Hepatocyte (in vitro differentiated cells): ENCODE results near the gene NUP85. TPM values are rescaled to one million over a fixed set of nuclear protein-coding genes. Genes with fewer than 3 reads are reported as not detected.

ENCODE experiments used
- DNase-seq: peaks from one replicate; pipeline ENCODE4 v3.0.0-alpha.2; 2016; ENCODE audit warnings: low spot score
- H2AFZ ChIP-seq: fragments of 200-600 bp; sonication (generic); 2 replicates; pipeline ENCODE4 v1.6.0; 2016; ENCODE audit warnings: antibody characterized with exemption, mild to moderate bottlenecking
- H3K27ac ChIP-seq: fragments of 200-600 bp; sonication (generic); 2 replicates; pipeline ENCODE4 v1.5.1; 2016; ENCODE audit warnings: mild to moderate bottlenecking
- H3K27me3 ChIP-seq: fragments of 200-600 bp; sonication (generic); 2 replicates; pipeline ENCODE4 v1.6.1; 2016
- H3K36me3 ChIP-seq: fragments of 200-600 bp; sonication (generic); replicated peaks from 2 replicates; pipeline ENCODE4 v1.5.1; 2016; ENCODE audit warnings: low read depth; ENCODE audit not compliant: insufficient read depth
- H3K4me1 ChIP-seq: fragments of 200-600 bp; sonication (generic); 2 replicates; pipeline ENCODE4 v1.5.1; 2016; ENCODE audit warnings: mild to moderate bottlenecking, moderate library complexity; ENCODE audit not compliant: insufficient read depth
- H3K4me2 ChIP-seq: fragments of 200-600 bp; sonication (generic); 2 replicates; pipeline ENCODE4 v1.6.0; 2016
- H3K4me3 ChIP-seq: fragments of 200-600 bp; sonication (generic); 2 replicates; pipeline ENCODE4 v1.5.1; 2016; ENCODE audit warnings: mild to moderate bottlenecking
- H3K79me2 ChIP-seq: fragments of 200-600 bp; sonication (generic); 2 replicates; pipeline ENCODE4 v1.6.0; 2017; ENCODE audit warnings: mild to moderate bottlenecking
- H3K9me2 ChIP-seq: fragments of 200-600 bp; sonication (generic); replicated peaks from 2 replicates; pipeline ENCODE4 v1.6.0; 2017; ENCODE audit warnings: mild to moderate bottlenecking; ENCODE audit not compliant: insufficient read depth
- H3K9me3 ChIP-seq: fragments of 200-600 bp; sonication (generic); 2 replicates; pipeline ENCODE4 v1.5.1; 2016; ENCODE audit warnings: low read depth, mild to moderate bottlenecking
- H4K20me1 ChIP-seq: fragments of 200-600 bp; sonication (generic); 2 replicates; pipeline ENCODE4 v1.6.0; 2016; ENCODE audit warnings: mild to moderate bottlenecking; ENCODE audit not compliant: insufficient read depth, poor library complexity, severe bottlenecking
- EZH2 ChIP-seq: fragments of 200-600 bp; sonication (generic); IDR thresholded peaks from 2 replicates; pipeline ENCODE4 v1.6.1; 2016; ENCODE audit warnings: antibody characterized with exemption, mild to moderate bottlenecking, borderline replicate concordance
- EZH2phosphoT487 ChIP-seq: fragments of 200-600 bp; sonication (generic); IDR thresholded peaks from one replicate; pipeline ENCODE4 v1.6.1; 2018; ENCODE audit warnings: antibody characterized with exemption, mild to moderate bottlenecking, low read depth, moderate library complexity; ENCODE audit not compliant: unreplicated experiment, severe bottlenecking
- WGBS: methylation state at CpG from one replicate; pipeline ENCODE4 v1.1.6; 2016; ENCODE audit warnings: low lambda C conversion rate; ENCODE audit errors: missing lambda C conversion rate; 5-methylcytosine and 5-hydroxymethylcytosine counted together
- polyA plus RNA-seq: library from polyadenylated mRNA; unstranded; fragments of >200 nt; fragmentation: Nextera tagmentation; extraction: Ambion mirVana; gene quantifications from 2 replicates; pipeline ENCODE4 v1.2.1, GENCODE V29; 2016
- total RNA-seq: library from RNA; depleted of rRNA; stranded (reverse); fragments of >200 nt; gene quantifications from 2 replicates; pipeline ENCODE4 v1.2.3, GENCODE V29; 2014
- TF ChIP-seq, protein P1 (sequence below): fragments of 200-600 bp; sonication (generic); IDR thresholded peaks from 2 replicates; pipeline ENCODE4 v1.5.1; 2016; ENCODE audit warnings: antibody characterized with exemption, mild to moderate bottlenecking; ENCODE audit not compliant: poor library complexity

The NUP85 gene
- total and polyA plus RNA-seq, 2 experiments from 2014 or later: 28.6 to 45.5 TPM

DNA sequence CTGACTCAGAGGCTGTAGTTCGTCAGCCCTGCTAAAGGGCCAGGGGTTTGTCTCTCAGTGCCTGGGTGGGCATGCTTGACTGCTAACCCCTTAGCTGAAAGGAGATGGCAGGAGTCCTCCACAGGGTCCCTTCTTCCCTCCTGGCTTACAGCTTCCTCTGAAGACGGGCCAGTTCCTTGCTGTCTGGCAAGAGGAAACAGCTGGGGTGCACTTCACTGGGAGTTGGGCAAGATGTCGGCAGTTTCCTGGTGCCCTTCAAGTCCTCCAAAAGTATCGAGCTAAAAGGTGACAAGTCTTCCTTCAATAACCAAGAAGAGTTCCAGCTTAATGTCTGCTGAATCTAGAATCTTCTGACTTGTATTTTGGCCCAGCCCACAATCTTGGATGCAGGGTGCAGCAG lies 23.4 kb downstream of the NUP85 start:
- Histone ChIP-seq H3K4me2 (no peak overlapping the region), H3K27ac (no peak overlapping the region), H3K4me1 (no peaks in the 10 kb centered on the region), H3K9me3 (no peaks in the 10 kb centered on the region), H3K9me2 (no peaks in the 10 kb centered on the region), H3K79me2 (no peaks in the 10 kb centered on the region), H3K4me3 (no peak overlapping the region), H3K36me3 (no peaks in the 10 kb centered on the region), H4K20me1 (no peaks in the 10 kb centered on the region), H2AFZ (no peak overlapping the region), H3K27me3 (no peaks in the 10 kb centered on the region)
- 93% methylated on average over 4 of the region's 4 CpGs for WGBS
- TF ChIP-seq EZH2 (no peak), EZH2phosphoT487 (no peak)
- TF ChIP-seq, protein P1, sequence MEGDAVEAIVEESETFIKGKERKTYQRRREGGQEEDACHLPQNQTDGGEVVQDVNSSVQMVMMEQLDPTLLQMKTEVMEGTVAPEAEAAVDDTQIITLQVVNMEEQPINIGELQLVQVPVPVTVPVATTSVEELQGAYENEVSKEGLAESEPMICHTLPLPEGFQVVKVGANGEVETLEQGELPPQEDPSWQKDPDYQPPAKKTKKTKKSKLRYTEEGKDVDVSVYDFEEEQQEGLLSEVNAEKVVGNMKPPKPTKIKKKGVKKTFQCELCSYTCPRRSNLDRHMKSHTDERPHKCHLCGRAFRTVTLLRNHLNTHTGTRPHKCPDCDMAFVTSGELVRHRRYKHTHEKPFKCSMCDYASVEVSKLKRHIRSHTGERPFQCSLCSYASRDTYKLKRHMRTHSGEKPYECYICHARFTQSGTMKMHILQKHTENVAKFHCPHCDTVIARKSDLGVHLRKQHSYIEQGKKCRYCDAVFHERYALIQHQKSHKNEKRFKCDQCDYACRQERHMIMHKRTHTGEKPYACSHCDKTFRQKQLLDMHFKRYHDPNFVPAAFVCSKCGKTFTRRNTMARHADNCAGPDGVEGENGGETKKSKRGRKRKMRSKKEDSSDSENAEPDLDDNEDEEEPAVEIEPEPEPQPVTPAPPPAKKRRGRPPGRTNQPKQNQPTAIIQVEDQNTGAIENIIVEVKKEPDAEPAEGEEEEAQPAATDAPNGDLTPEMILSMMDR: no peak
- DNase-seq: no peak

GRCh38 chr17:75231071-75231470 lies 25.6 kb downstream of the NUP85 start:
- Histone ChIP-seq H3K27ac (no peak overlapping the region), H3K27me3 (no peaks in the 10 kb centered on the region), H3K4me1 (no peaks in the 10 kb centered on the region), H3K4me3 (no peak overlapping the region), H3K36me3 (no peaks in the 10 kb centered on the region), H3K9me2 (no peaks in the 10 kb centered on the region), H3K4me2 (no peak overlapping the region), H4K20me1 (no peaks in the 10 kb centered on the region), H3K79me2 (no peaks in the 10 kb centered on the region), H3K9me3 (no peaks in the 10 kb centered on the region), H2AFZ (no peak overlapping the region)
- TF ChIP-seq, protein P1: no peak
- TF ChIP-seq EZH2phosphoT487 (no peak), EZH2 (no peak)
- no peak for DNase-seq
- WGBS: 97% methylated on average over 8 of the region's 8 CpGs

- Histone ChIP-seq H4K20me1 (no peaks in the 10 kb centered on the region), H3K4me1 (no peaks in the 10 kb centered on the region), H3K4me3 (no peak overlapping the region), H3K9me3 (no peaks in the 10 kb centered on the region), H3K9me2 (no peaks in the 10 kb centered on the region), H3K4me2 (no peak overlapping the region), H3K27me3 (no peaks in the 10 kb centered on the region), H3K36me3 (no peaks in the 10 kb centered on the region), H2AFZ (no peak overlapping the region), H3K27ac (no peak overlapping the region), H3K79me2 (no peaks in the 10 kb centered on the region)
- TF ChIP-seq, protein P1: no peak
- DNase-seq: no peak
- 96% methylated on average over 18 of the region's 18 CpGs for WGBS
Measured at GRCh38 chr17:75231741-75232464, 26.4 kb downstream of the NUP85 start.
